HepG2 (cell line): ENCODE results near the gene PTPRCAP. TPM values are rescaled to one million over a fixed set of nuclear protein-coding genes. Genes with fewer than 3 reads are reported as not detected.

Source experiments
- ATAC-seq: fragments of 200-7000 bp; cut with Tn5 transposase; 3 replicates; pipeline ENCODE4 v1.9.1; 2020; ENCODE audit warnings: mild to moderate bottlenecking, moderate library complexity
- BruUV-seq: library from RNA; stranded (reverse); fragments of 400-500 nt; replicated peaks from 2 replicates; lab custom pipeline; 2021; lab: Mats Ljungman, UMichigan
- CTCF ChIA-PET: fragments of 300-600 bp; formaldehyde crosslinking; extraction: SDS; loops from one replicate; lab custom pipeline; 2021; ENCODE audit warnings: low total read pairs, inconsistent platforms, low intra/inter-chr PET ratio; lab: Yijun Ruan, JAX
- POLR2A ChIA-PET: fragments of 350-600 bp; sonication (Branson Sonifier 250); formaldehyde crosslinking; loops from one replicate; lab custom pipeline; 2020; ENCODE audit warnings: antibody characterized with exemption, inconsistent platforms; lab: Yijun Ruan, JAX
- DNase-seq: peaks from one replicate; pipeline ENCODE4 v3.0.0-alpha.2; 2015; ENCODE audit warnings: low spot score
- FAIRE-seq: peaks from 3 replicates; lab custom pipeline; 2011; peaks lifted over from hg19 to GRCh38; lab: Jason Lieb, UNC
- H2AFZ ChIP-seq: one replicate; pipeline ENCODE4 v1.6.1; 2011; ENCODE audit warnings: low read length, inconsistent platforms
- H3K27ac ChIP-seq: fragments of 300-600 bp; 3 replicates; pipeline ENCODE4 v1.8.0; 2011; ENCODE audit warnings: mixed run types, mild to moderate bottlenecking, mixed read lengths, low read length, inconsistent platforms; ENCODE audit not compliant: insufficient read depth; ENCODE audit errors: extremely low read length
- H3K27me3 ChIP-seq, 2 experiments: fragments of 200-600 bp in 1 of 2; 2 replicates in 1 of 2; 3 replicates in 1 of 2; pipeline versions ENCODE4 v1.6.0 to v1.8.0; 2011; ENCODE audit warnings: low read length in 2 of 2, mild to moderate bottlenecking in 2 of 2, moderate library complexity in 2 of 2, inconsistent platforms in 1 of 2; ENCODE audit not compliant: insufficient read depth in 2 of 2, control insufficient read depth in 1 of 2
- H3K36me3 ChIP-seq, 2 experiments: fragments of 200-600 bp in 1 of 2; replicated peaks in 1 of 2; 2 replicates in 1 of 2; 3 replicates in 1 of 2; pipeline versions ENCODE4 v1.5.1 to v1.8.0; 2011; ENCODE audit warnings: low read length in 2 of 2, inconsistent platforms in 1 of 2; ENCODE audit not compliant: insufficient read depth in 2 of 2, control insufficient read depth in 1 of 2
- H3K4me1 ChIP-seq: 2 replicates; pipeline ENCODE4 v1.5.1; 2012; ENCODE audit warnings: low read length, inconsistent platforms; ENCODE audit not compliant: insufficient read depth
- H3K4me2 ChIP-seq: 2 replicates; pipeline ENCODE4 v1.6.0; 2011; ENCODE audit warnings: low read depth, low read length, inconsistent platforms
- H3K4me3 ChIP-seq, 3 experiments: fragments of 200-600 bp in 1 of 3; sonication (generic), shearing (Covaris generic) in 1 of 3; replicated peaks in 1 of 3; 2 replicates each; pipeline ENCODE4 v1.5.1; 2011 to 2016; ENCODE audit warnings: low read length in 3 of 3, inconsistent platforms in 2 of 3, low read depth in 2 of 3, mild to moderate bottlenecking in 2 of 3, control low read depth in 1 of 3, mixed read lengths in 1 of 3; ENCODE audit not compliant: insufficient read depth in 1 of 3
- H3K79me2 ChIP-seq: one replicate; pipeline ENCODE4 v1.6.1; 2011; ENCODE audit warnings: low read length, inconsistent platforms; ENCODE audit not compliant: insufficient read depth
- H3K9ac ChIP-seq: 2 replicates; pipeline ENCODE4 v1.6.0; 2011; ENCODE audit warnings: mild to moderate bottlenecking, low read depth, low read length, inconsistent platforms; ENCODE audit not compliant: insufficient read depth
- H3K9me3 ChIP-seq: 2 replicates; pipeline ENCODE4 v1.5.1; 2012; ENCODE audit warnings: mild to moderate bottlenecking, low read length
- H4K20me1 ChIP-seq: 2 replicates; pipeline ENCODE4 v1.6.0; 2011; ENCODE audit warnings: inconsistent platforms, mild to moderate bottlenecking, low read length, moderate library complexity; ENCODE audit not compliant: insufficient read depth
- ZKSCAN8 ChIP-seq: IDR thresholded peaks from 2 replicates; pipeline ENCODE4 v1.6.1; 2016; ENCODE audit warnings: borderline replicate concordance, missing genetic modification reagents, missing compliant biosample characterization
- ZNF224 ChIP-seq: sonication (generic); formaldehyde crosslinking; IDR thresholded peaks from 2 replicates; pipeline ENCODE4 v1.5.0; 2020; ENCODE audit warnings: mild to moderate bottlenecking, missing genetic modification reagents
- ZNF3 ChIP-seq: IDR thresholded peaks from 2 replicates; pipeline ENCODE4 v1.7.0; 2017; ENCODE audit warnings: inconsistent platforms
- WGBS: methylation state at CpG from one replicate; pipeline ENCODE4 v1.1.6; 2017; ENCODE audit warnings: low lambda C conversion rate; 5-methylcytosine and 5-hydroxymethylcytosine counted together
- in situ Hi-C: cut with HindIII; loops from 2 replicates; pipeline ENCODE4 v1.10.0; 2017; ENCODE audit warnings: low pct_unique_long_range_greater_than_20kb; ENCODE audit not compliant: extremely low pct_ligation_motif_present
- intact Hi-C: fragments of 100-400 bp; cut with micrococcal nuclease; formaldehyde crosslinking; loops from one replicate; pipeline ENCODE4 v1.10.0; 2022; ENCODE audit not compliant: unreplicated experiment
- polyA plus RNA-seq, 8 experiments: library from polyadenylated mRNA; depleted of rRNA in 3 of 8; stranded (reverse) in 7 of 8; unstranded in 1 of 8; fragments of >200 nt; fragmentation: Illumina TruSeq in 4 of 8; extraction: Trizol in 4 of 8; gene quantifications; 2 replicates each; pipeline versions ENCODE4 v1.2.1 to v1.2.3, GENCODE V29; 2011 to 2016; ENCODE audit warnings: low read depth in 4 of 8, missing spikeins in 1 of 8, mixed read lengths in 1 of 8; ENCODE audit not compliant: insufficient read depth in 1 of 8
- total RNA-seq, 5 experiments: library from RNA; depleted of rRNA; stranded (reverse); fragments of >200 nt; fragmentation: Illumina TruSeq; extraction: Trizol; gene quantifications; 2 replicates each; pipeline ENCODE4 v1.2.3, GENCODE V29; 2016; ENCODE audit warnings: low read depth in 1 of 5
- TF ChIP-seq, protein P1 (sequence below): sonication (generic); formaldehyde crosslinking; IDR thresholded peaks from 2 replicates; pipeline ENCODE4 v1.5.0; 2020; ENCODE audit warnings: mild to moderate bottlenecking, missing genetic modification reagents

The PTPRCAP gene
- total and polyA plus RNA-seq, 2 of the 13 experiments (the other 11 are each of a cell fraction or from before 2014, with no cell fraction given) = 0.60 to 0.70 TPM

DNA sequence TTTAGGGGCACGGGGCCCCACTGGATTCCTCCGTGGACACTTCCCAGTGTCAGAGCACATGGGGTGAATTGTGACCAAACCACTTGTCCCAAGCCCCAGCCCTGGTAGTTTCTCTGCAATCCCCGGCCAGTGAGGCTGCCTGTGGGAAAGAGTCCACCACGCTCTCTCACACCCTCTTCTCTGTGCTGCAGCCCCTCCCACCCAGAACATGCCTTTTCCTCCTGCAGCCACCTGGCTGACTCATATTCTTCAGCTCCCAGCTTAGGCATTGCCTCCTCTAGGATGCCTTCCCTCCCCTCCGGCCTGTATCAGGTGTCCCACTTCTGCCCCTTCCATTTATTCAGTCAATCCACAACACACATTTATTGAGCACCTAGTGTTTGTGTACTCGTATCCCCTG, 14.6 kb downstream of the PTPRCAP start:
- BruUV-seq = no TSS peak
- POLR2A ChIA-PET = interaction anchor here (7.4 kb wide), 1 partner anchor 20 kb away, joined by 78 read pairs; the partner anchor contains the start of genes PPP1CA and TBC1D10C
- peaks cover 57% of the 10 kb centered on the region for H3K4me1 ChIP-seq
- 0 out of 2 replicates have a peak, but pooled peaks have one; percentile 19 for TF ChIP-seq ZKSCAN8 (CRISPR knock-in tag)
- peak; percentile 32; the same call in 1 of the 2 replicates for TF ChIP-seq ZNF3 (CRISPR knock-in tag)
- no peak for TF ChIP-seq ZNF224
- TF ChIP-seq, protein P1, sequence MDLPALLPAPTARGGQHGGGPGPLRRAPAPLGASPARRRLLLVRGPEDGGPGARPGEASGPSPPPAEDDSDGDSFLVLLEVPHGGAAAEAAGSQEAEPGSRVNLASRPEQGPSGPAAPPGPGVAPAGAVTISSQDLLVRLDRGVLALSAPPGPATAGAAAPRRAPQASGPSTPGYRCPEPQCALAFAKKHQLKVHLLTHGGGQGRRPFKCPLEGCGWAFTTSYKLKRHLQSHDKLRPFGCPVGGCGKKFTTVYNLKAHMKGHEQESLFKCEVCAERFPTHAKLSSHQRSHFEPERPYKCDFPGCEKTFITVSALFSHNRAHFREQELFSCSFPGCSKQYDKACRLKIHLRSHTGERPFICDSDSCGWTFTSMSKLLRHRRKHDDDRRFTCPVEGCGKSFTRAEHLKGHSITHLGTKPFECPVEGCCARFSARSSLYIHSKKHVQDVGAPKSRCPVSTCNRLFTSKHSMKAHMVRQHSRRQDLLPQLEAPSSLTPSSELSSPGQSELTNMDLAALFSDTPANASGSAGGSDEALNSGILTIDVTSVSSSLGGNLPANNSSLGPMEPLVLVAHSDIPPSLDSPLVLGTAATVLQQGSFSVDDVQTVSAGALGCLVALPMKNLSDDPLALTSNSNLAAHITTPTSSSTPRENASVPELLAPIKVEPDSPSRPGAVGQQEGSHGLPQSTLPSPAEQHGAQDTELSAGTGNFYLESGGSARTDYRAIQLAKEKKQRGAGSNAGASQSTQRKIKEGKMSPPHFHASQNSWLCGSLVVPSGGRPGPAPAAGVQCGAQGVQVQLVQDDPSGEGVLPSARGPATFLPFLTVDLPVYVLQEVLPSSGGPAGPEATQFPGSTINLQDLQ (CRISPR knock-in tag) = no peak
- TF ChIP-seq, all 625 proteins: peak for 2
- Histone ChIP-seq H3K27me3 (peaks cover 3 to 20% of the 10 kb centered on the region in 2 experiments; a peak in 3 of 5 replicates), H3K9me3 (no peaks in the 10 kb centered on the region), H3K27ac (no peak overlapping the region), H3K9ac (no peak overlapping the region), H3K79me2 (no peaks in the 10 kb centered on the region), H3K4me2 (peak overlapping the region; percentile 2; the same call in 1 of the 2 replicates), H3K36me3 (no peaks in the 10 kb centered on the region), H3K4me3 (no peak overlapping the region), H4K20me1 (no peaks in the 10 kb centered on the region), H2AFZ (no peak overlapping the region)
- DNase-seq = no peak
- no peak for ATAC-seq
- 43% methylated on average over 2 of the region's 6 CpGs for WGBS
- CTCF ChIA-PET = no interaction called here
- FAIRE-seq = no peak
- in situ Hi-C loops = no loop called here
- intact Hi-C loops = no loop called here
